Stimulated activated CD4-positive, alpha-beta T cell treated with anti-CD3 and anti-CD28 coated beads, Interleukin-1b, Interleukin-23, amount 100 ng/mL, for 24 hours (primary cell): ENCODE measurements around the gene SMG5.
A peak's percentile ranks its signal among the peaks of the same experiment; 100 is the strongest.

Source experiments
- DNase-seq, 4 experiments: peaks; one replicate each; pipeline ENCODE4 v3.0.0-alpha.2; 2020; ENCODE audit warnings: low read depth in 4 of 4, low spot score in 1 of 4

The SMG5 gene

DNA sequence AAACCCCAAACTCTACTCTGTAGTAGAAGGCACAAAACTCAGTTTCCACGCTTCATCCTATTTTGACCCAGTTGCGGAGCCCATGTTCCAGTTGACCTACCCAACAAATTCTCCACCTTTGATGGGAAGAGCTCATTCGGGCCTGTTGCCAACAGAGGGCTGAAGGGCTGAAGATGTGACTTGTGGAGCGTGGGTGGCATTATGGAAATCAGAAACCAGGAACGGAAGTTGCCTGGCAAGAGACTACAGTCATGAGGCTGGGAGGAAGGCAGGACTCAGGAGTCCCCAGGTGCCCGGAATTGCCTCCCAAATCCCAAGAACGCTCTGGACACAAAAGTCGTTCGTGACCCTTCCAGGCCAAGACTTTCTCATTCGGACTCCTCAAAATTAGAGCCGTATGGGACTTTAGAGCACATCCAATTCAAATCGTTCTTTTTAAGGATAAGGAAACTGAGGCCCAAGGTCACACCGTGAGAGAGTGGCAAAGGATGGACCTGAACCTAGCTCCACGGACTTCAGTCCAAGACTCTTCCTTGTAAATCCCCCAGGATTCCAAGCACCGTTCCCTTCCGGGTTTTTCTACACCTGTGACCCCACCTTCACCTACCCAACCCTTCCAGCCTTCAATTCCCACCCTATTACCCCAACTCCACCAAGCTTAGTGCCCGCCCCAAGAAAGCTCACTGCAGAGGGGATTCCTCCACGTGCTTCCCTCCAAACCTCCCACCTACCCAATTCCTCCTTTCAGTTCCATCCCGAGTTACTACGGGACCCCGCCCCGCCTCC lies 739 bp downstream of the SMG5 start:
- DNase-seq = no peak

DNA sequence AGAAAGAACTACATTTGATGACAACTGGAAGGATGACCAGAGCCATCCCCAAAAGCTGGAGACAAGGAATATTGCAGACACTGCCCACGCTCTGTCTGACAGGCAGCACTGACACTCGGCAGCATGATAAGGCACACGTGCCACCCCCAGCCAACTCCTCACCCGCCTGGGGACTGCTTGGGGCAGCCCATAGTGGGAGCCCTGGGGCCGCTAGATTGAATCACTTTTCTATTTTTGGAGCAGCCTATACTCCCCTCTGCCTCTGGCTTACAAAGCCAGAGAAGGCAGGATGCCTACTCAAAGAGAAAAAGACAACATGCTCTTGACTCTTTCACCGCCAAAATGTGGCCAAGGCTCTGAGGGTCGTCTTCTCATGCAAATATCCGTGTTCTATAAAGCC lies 1.3 kb downstream of the SMG5 start:
- peak in 2 of 4 experiments; percentile 40 to 53 for DNase-seq

DNA sequence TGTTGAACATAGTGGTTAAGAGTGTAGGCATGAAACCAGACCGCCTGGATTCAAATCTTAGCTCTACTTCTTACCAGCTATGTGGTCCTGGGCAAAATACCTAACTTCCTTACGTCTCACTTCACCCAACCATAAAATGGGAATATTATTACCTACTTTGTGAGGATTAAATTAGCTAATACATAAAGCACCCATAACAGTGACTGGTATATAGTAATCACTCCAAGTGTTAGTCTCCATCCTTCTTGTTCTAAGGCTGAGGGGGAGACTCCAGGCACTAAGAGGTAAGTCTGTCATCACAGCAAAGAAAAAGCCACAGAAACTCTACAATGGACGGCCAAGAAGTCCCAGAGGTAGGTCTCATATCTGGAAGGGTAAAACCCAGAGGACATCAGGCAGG lies 2.8 kb downstream of the SMG5 start:
- no peak for DNase-seq

DNA sequence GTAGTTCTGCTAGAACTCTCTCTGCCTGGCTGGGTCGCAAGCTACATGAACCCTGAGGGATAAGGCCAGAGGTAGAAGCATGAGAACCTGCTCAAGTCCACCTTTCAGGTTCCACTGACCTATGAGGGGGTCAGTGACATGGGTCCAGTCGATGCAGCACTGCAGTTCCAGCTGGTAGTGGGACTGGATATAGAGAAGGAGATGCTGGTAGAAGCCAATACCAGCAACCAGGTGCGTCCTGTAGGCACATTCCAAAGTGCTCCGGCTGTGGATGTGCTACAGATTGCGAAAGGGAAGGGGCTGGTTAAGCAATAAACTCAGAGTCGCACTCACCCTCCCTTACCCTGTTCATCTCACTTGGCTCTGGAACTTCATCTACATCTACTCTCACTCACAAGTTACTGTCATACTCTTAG lies 5.7 kb downstream of the SMG5 start:
- no peak for DNase-seq

DNA sequence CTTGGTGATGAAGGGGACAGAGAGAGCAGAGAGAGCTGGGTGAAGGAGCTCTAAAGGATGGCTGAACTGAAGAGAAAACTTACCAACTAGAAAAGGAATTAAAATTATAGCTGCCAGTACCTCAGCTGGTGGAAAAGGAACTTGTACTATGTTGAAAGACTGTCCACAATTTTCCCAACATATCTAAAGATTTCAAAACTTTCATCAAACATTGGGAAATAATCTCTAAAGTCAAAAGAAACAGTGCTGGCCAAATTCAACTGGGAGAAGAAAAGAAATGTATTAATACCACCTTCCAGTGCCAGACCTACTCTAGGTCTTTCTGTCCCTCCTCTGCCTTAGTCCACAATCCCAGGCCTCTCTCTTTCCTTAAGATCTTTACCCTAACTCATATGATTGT lies 6.1 kb downstream of the SMG5 start:
- no peak for DNase-seq

DNA sequence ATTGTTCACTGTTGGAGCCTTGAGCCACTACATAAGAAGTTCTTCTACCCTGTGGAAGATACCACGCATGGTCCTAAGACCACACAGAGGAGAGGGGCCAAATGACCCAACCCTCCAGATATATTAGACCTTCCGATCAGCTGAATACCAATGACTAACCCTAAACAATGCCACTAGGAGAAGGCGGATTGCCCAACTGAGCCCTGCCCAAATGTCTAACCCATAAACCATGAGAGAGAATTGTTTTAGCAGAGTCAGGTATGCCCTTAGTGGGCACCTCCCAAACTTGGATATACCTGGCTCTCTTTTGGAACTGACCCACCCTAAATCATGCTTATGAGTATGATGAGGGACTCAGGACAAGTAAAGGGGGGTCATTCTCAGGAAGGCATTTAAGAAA lies 12.3 kb downstream of the SMG5 start:
- DNase-seq = no peak

DNA sequence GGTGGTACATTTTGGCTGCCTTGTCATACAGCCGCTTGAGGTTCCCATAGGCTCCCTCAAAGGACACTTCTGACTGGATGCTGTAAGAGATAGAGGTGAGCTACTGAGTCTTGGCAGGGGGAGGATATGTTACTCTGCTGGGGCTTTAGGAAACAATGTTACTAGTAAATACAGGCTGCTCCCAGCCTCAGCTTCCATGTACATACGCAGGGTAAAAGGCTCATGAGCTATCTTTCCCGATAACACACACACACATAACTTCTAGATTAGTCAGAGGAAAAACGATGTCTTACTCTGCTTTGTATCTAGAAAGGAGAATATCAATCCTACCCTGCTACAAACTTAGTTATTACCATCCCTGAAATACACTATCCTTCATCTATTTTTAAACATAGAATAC lies 14.3 kb downstream of the SMG5 start:
- DNase-seq = no peak

DNA sequence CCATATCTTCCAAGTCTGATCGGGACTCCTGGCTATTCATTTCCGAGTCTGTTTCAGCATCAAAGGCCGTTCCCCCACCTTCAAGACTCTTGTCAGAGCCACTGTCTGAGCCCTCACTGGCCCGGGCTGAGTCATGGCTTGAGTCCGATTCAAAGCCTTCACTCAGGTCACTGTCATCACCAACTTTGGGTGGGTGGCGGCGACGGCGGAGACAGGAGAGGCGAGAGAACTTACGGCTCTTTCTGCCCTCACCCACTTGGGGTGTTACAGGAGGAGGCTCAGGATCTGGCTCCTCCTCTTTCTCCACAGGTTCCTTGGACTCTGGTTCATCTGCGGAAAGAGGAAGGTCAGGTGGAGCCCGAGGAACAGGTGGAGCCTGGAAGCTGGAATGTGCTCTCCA lies 16.6 kb downstream of the SMG5 start:
- DNase-seq = no peak

DNA sequence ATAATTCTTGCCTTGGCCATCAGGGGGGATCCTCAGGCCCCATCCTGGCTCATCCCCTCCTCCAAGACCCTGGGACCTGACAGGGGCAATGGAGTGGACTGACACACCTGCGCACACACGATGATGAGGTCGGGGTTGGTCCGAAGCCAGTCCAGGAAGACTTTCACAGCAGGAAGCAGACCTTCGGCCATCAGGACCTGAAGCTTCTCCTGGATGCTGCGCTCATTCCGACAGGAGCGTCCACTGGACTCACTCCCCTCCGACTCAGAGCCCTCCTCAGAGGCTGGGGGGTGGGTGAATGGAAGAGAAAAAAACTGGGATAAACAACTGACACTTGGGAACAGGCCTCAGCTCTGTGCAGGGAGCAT lies 19.4 kb downstream of the SMG5 start:
- DNase-seq = no peak

DNA sequence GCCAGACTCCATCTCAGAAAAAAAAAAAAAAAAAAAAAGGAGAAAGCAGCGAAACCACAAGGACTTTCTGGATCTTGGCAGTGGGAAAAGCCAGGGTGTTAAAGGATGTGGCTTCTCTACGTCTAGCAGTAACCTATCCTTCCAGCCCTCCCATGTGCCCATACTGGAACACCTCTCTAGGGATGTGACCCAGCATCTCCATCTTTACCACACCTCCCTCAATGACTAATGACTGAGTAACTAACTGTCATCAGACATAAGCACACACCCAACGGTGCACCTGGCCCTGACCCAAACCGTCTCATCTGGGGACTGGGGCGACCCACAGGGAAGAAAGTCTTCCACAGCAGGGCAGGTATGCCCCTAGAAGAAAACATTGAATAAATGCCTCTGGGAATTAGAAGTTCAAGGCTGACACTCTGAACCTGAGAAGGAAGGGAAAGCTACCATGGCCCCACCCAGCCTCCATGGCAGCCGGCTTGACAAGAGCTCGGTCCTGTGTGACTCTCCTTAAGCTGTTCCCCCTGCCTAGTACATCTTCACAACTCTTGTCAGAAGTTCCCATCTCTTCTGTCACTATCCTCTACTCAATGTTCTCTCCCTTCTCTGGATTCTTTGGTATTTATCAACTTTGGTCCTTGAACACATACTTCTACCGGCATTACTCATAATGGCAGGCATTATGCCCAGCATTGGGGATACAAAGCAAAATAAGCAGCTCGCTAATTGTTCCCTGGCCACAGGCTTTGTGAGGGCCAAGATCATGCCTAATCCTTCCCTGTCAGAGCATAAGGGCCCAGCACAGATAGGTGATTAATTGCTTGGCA lies 20.0 kb downstream of the SMG5 start:
- DNase-seq = no peak

DNA sequence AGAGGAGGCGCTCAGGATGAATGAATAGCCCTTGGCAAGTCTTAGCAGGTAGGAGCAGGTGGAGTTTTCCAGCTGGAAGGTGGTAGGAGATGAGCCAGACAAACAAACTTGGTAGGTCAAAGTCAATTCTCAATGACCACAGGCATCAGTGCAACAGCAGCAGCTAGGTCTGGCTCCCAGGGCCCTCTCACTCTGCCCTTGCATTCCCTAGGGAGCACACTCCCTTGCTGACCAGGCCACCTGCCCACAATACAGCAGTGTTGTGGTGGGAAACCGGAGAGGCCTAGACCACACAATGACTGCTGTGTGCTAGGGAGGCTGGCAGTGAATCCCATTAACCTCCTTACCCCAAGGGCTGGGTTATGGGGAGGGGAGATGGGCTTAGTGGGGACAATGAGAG lies 21.7 kb downstream of the SMG5 start:
- no peak for DNase-seq

DNA sequence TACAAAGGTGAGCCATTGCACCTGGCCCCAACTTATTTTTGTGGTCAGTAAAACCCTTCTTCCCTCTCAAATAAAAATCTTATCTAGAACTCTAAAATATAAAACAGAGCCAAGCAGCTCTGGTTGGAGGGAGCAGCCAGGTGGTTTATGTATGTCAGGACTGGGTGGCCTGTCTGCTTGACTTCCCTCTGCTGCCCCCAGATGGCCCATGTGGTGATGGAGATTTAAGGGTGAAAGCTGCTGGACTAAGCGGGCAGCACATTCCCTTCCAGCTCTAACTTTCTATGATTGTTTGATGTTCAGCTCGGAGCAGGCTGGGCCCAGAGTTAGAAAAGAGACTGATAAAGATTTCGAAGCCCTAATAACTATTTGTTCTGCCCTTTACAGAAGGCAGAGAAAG lies 22.8 kb downstream of the SMG5 start:
- no peak for DNase-seq

DNA sequence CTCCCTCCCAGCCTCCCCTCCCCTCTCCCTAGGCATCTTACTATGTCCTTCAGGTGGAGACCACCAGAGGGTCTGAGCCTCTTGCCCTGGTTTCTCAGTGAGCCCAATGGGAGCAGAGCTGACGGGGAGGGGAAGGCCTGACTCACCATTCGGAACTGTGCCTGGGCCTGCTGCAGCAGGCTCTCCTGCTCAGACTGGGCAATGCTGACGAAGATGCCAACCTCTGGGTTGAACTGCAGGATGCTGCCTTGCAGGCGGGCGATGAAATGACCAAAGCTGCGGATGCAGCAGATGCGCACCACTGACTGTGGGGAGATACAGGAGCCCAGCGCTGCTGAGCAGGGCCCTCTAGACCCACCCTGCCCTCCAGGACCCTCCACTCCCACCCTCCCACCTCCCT lies 23.8 kb downstream of the SMG5 start:
- no peak for DNase-seq

DNA sequence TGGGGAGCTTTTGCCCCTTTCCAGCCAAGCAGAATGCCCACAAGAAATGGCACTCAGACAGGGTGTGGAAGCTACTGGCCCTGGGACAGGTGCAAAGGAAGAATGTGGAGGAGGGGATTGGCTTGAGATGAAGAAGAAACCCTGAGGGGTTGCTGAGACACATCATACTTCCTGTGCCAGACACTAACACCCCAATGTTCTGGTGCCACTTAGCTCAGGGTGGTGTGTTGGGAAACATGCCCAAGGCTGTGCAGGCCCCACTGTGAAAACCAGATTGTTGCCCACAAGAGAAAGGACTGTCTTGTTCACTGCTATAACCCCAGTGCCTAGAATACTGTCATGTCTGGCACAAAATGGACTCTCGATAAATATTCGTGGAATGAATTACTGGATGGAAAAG lies 24.9 kb downstream of the SMG5 start:
- DNase-seq = no peak

DNA sequence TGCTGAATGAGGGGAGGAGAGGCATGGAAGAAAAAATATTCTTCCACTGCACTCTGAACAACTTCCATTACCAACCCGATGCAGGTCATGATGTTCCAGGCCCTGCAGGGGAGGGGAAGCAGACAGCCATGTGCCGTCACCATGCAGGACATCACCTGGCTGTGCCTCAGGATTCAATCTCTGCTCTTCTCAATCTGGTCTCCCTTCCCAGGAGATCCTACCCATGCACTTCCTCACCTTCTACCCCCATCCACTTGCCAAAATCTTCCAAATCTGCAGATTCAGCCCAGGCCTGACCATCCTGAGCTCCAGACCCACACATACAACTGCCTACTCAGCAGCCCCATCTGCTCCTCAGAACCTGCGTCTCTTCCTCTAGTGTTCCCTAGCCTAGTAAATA lies 29.0 kb downstream of the SMG5 start:
- DNase-seq = no peak

DNA sequence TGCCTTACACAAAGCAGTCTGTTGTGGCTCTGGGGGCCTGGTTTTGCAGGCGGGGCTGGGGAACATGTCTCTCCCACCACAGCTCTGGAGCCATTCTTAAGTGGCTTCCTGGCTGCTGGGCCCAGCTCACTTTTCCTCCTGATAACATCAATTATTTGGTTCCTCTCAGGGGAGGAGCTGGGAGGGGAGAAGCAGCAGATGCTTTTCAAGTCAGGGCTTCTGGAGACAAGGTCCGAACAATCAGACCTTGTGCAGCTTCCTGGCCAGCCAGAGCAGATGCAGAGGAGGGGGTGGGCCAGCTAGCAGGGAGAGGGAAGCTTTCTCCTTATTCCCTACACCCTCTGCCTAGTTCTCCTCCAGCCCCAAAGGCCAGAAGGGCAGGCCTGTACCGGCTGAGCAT lies 31.1 kb downstream of the SMG5 start:
- DNase-seq = no peak

DNA sequence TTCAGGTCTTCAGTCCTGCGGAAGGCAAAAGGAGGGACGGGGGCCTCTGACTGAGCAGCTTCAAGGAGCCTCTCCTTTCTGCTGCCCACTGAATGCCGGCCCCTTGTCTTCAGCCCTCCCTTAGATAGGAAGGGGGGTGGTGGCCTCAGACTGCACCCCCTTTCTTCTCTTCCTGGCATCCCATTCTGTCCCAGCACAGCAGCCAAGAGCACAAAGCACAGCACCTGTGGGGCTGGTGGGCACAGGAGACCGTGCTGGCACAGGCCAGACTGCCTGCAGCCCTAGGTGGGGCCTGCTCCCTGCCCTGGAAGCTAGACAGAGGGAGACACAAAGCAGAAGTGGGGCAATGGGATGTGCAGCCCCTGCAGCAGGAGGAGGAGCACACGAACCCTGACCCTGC lies 33.0 kb downstream of the SMG5 start:
- DNase-seq = no peak

DNA sequence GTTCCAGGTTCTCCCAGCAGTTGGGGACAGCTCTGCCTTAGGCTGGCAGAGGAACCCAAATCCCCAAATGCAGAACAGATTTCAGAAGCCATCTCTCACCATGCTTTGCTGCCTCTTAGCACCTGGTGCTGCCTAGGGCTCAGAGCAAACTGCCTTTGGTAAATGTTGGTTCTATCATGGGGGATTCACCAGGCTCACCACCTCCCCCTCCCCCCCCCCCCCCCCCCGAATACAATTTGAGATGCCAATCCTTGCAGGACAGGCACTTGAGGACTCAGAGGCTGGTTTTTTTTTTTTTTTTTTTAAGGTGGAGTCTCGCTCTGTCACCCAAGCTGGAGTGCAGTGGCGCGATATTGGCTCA lies 34.3 kb downstream of the SMG5 start:
- no peak for DNase-seq

DNA sequence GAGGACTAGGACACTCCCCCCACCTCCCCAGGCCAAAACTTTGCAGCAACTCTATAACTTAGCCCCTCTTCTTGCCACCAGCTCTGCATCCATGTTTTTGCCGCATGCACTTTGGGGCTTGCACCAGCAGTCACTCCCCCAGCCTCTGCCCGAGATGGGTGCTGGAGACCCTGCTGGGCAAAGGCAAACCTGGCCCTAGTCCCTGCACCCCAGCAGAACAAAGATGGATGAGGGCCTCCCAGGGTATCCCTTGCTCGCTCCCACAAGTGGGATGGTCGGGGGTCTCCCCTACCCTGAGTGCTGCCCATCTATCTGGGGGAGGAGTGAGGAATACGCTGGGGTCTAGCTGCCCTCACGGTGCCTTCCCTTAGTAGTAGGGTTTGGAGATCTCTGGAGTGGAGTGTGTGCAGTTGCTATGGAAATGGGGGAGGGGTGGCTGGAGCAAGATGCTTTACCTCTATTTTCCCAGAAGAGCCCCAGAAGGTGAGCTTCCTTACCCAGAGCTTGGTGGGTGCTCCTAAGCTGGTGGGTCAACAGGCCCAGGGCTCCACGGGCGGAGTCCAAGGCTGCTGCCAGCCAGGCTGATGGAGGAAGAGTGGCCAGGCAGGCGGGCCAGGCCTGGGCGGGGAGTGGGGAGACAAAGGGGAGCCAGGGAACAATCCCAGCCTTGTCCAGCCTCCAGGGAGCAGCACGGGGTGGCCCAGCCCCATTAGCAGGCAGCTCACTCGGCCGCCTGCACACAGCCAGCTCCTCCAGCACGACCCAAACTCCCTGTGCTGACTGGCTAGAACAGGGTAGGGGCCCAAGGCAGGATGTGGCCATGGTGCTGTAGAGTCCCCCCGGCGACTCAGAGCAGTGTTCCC lies 34.9 kb downstream of the SMG5 start, which contains the start of gene PAQR6:
PAQR6 (minus strand) TSS at position 597 of the 863 bp plus-strand sequence. CDS start 1,325 bp downstream, outside the sequence.
- DNase-seq = no peak

DNA sequence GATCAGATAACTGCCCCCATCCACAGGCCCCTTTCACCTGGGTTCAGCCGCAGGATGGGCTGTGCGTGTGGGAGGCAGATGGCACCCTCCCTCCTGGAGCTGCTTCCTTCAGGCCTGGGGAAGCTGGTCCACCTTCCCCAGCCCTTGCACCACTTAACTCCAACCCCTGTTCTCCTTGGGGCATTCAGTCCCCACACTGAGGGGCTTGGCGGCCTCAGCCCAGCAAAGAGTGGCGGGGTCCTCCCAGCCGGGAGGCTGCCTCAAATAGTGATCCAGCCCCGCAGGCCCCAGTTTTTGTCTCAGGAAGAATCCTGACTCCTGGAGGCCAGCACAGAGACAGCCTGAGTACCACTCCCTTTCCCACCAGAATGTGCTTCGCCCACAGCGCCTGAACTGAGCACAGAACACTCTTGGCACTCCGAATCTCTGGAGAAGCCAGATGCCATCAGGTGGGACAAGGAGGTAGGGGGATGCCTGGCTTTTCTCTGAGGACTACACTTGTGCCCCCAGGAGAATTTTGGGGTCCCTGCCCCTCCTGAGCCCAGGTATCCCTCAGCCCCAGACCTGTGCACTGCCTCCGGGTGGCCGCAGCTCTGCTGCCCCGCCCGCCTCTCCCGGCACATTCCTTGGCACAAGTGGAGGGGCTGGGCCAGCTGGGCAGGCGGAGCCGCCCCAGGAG lies 35.7 kb downstream of the SMG5 start:
- DNase-seq = no peak

DNA sequence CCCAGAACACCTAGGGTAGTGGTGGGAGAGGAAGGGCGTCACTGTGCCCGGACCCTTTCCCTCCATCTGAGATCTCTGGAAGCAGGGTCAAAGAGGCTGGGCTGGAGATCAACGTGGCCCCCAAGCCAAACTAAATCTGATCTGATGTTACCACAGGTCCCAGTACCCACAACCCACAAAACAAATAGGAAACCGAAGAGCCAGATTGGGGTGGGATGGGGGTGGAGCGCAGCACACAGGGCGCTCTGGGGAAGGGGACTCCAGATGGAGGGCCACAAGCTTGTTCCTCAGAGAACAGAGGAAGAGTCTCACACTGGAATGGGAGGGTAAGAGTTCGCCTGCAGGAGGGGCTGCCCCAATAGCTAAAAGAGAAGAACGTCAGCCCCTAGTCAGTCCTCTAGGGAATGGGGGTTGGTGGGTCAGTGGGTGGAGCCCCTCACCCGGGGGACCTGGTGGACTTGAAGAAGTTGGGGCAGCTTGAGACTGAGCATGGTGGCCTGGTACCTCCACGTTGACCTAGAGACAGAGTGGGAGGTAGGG lies 36.3 kb downstream of the SMG5 start:
- no peak for DNase-seq
